GM21576 (cell line): ENCODE results near the gene PDE12.

Source experiments
- ATAC-seq: cut with Tn5 transposase; IDR thresholded peaks from one replicate; pipeline ENCODE4 v1.9.1; 2021; ENCODE audit warnings: mild to moderate bottlenecking, moderate library complexity; ENCODE audit not compliant: unreplicated experiment

PDE12 gene, protein sequence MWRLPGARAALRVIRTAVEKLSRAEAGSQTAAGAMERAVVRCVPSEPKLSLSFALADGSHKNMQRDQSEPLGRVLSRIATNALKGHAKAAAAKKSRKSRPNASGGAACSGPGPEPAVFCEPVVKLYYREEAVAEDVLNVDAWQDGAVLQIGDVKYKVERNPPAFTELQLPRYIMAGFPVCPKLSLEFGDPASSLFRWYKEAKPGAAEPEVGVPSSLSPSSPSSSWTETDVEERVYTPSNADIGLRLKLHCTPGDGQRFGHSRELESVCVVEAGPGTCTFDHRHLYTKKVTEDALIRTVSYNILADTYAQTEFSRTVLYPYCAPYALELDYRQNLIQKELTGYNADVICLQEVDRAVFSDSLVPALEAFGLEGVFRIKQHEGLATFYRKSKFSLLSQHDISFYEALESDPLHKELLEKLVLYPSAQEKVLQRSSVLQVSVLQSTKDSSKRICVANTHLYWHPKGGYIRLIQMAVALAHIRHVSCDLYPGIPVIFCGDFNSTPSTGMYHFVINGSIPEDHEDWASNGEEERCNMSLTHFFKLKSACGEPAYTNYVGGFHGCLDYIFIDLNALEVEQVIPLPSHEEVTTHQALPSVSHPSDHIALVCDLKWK

DNA sequence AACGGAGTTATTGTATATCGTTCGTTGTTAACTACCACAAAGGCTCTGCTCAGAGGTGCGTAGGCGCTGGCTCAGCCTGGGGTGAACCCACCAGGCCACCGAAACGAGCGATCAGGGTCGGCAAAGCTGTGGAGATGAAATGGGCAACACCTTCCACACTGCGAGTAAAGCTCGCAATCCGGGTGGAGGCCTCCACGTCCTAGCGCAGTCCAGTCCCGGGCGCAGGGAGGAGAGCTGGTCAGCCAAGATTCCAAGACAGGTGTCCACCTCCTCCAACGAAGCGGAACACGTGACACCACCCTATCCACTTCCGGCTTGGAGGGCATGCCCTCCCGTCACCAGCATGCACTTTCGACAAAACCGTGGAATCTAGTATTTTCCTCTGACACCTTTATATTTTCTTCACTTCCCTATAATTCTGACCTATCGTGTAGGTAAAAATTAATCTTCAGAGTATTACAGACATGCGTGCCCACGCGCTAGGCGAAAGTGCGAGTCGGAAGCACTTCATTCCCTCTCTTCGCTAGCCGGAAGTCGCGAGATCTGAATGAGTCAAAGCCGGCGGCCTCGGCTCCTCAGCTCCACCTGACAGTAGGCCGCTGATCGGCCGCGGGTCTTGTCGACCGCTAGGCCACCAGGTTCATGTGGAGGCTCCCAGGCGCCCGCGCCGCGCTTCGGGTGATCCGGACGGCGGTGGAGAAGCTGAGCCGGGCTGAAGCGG is at the start of gene PDE12:
TSS of gene PDE12 (plus strand) at position 537 of the 721 bp plus-strand sequence. CDS start at position 643, 106 bp downstream.
- ATAC-seq: peak; percentile 74

DNA sequence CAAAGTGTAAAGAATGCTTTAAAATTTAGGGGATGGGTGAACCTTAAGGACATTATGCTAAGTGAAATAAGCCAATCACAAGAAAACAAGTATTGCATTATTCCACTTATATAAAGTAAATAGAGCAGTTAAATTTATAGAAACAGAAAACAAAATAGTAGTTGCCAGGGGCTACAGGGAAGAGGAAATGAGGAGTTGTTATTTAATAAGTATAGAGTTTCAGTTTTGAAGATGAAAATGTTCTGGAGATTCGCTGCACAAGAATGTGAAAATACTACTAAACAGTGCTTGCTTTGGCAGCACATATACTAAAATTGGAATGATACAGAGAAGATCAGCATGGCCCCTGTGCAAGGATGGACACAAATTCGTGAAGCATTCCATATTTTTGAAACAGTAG is 43.9 kb upstream of the PDE12 start:
- ATAC-seq: no peak

DNA sequence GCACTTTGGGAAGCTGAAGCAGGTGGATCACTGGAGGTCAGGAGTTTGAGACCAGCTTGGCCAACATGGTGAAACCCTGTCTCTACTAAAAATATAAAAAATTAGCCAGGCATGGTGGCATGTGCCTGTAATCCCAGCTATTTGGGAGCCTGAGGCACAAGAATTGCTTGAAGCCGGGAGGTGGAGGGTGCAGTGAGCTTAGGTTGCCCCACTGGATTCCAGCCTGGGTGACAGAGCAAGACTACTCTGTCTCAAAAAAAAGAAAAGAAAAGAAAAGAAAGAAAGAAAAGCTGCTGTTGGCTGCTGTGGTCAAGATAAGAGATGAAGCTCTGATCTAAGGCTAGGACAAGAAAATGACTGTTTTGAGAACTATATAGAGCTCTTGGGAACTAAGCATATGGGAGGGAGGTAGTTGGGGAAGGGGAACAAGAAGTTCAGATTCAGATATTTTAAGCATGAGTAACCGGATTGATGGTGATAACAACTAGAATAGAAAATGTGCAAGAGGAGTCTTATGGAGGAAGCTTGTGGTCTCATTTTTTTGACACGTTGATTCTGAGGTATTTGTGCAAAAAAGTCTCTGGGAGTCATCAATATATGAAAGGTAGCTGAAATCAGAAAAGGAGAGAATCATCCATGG is 37.7 kb upstream of the PDE12 start:
- no peak for ATAC-seq

DNA sequence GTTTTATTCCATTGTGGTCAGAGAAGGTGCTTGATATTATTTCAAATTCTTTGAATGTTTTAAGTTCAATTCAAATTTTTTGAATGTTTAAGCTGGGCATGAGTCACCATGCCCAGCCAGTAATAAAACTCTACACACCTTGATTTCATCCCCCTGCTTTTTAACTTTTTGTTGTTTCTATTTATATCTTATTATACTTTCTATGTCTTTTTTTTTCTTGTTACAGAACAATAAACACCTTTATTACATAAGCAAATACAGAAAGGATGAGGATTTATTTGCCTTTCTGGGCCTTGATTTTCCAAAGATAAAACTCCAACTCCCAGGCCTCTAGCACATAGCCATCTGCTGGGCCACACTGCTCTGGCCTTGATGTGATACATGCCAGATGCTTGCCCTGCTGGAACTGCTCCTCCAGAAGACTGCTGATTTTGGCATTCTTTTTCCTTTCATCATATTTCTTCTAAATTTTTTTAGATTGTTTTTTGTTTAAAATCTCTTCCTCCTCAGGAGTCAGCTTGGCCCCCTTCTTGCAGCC is 25.9 kb upstream of the PDE12 start:
- no peak for ATAC-seq

DNA sequence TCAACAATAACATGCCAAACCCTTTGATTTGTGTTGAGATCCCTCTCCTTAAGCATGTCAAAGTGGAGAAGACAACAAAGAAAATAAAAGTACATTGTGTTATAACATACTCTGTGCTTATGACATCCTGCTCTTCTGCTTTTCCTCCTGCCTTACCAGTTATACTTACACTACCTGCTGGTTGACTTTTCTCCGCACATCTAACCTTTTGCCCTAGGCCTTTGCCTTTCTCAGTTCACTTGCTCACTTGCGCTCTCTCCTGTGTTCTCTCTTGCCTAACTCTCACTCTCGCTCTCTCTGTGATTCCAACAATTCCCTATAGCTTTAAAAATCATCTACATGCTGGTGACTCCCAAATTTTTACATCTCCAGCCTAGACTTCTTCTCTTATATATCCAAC is 17.6 kb upstream of the PDE12 start:
- ATAC-seq: no peak

DNA sequence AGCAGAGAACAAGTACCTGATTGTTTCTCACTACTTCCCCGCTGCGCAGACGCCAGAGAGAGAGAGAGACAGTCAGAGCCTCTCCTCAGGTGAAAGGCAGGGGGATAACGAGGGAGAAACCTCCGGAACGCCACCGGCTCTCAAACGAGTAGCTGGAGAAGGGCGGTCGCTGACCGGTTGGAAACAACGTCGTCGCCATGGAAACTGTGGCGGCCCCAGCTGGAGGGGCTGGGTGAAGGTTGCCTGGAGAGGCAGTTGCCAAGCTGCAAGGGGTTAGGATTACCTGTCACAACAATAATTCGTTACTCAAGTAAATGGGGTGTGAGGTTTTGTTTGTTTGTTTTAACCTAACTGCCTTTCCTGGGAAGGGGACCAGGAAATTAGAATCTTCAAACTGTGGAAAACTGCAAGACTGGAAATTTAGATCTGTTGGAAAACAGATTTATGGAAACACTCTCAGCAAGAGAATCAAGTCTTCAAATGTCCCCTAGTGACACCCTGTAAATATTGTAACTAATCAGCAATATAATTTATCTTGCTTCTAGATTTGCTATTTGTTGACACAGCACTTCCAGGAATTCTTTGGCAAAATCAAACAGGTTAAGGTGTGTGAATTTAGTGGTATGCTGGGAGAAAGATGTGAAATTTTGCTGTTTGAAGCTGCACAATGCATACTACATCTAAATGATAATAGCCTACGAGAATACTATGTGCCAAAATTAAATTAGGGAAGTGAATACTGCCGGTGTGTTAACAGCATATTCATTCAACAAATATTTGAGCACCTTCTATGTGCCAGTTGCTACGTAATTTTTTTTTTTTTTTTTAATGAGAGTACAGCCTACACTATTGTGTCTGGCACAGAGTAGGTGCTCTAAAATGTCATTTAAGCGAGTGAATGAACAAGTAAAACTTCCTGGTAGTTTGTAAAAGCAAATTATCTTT is 11.6 kb upstream of the PDE12 start, which contains the start of gene DNAH12:
TSS of gene DNAH12 (minus strand) at position 164 of the 945 bp plus-strand sequence. CDS start 1,474 bp downstream, outside the sequence.
- no peak for ATAC-seq

DNA sequence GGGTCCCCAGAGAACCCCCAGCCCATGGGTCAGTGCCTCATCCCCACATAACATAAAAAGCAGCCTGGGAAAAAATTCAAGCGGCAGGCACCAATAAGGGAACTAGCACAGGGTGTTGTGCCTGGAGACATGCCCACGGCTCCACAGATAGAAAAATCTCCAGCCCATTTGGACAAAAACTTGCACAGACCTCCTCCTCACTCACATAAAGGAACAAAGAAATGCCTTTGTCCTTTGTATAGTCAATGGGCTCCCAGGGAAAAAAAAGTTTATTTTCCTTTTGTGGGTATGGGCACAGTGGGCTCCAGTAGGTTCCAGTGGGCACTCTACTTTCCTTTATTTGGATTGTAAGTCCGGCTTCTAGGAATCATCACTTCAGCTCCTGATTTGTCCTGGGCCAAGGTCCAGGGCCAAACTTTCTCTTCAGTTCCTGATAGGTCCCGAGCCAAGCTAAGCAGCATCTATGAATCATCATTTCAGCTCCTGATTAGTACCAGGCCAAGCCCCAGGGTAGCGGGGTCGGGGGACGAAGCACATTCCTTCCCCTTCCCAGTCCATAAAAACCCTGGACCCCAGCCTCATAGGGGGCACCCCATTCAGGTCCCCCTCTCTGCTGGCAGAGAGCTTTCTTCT is 10.3 kb upstream of the PDE12 start:
- no peak for ATAC-seq

DNA sequence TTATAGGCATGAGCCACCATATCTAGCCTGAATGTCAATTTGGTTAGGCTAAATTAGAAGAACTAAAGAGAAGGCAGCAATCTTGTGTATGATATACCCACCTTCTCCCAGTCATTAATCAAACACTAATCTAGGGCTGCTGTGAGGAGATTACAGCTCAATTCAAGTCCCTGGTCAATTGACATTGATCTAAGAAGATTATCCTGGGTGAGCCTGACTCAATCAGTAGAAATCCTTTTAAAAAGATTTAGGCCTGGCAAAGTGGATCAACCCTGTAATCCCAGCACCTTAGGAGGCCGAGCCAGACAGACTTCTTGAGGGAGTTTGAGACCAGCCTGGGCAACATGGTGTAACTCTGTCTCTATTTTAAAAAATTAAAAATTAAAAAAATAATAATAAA is 9.5 kb upstream of the PDE12 start:
- ATAC-seq: no peak

DNA sequence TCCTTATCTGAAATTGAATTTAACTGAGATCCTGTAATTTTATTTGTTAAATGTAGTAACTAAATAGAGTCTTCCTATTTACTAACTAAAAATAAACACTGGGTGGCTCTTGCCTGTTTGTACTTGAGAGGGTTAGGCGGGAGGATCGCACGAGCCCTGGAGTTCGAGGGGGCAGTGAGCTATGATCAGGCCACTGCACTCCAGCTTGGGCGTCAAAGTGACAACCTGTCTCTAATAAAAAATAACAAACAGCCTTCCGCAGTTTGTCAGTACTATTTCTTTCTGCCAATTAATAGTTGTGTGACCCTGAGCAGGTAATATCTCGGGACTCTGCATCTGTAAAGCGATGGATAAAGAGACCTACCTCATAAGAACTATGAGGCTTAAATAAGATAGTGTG is 768 bp upstream of the PDE12 start:
- no peak for ATAC-seq

DNA sequence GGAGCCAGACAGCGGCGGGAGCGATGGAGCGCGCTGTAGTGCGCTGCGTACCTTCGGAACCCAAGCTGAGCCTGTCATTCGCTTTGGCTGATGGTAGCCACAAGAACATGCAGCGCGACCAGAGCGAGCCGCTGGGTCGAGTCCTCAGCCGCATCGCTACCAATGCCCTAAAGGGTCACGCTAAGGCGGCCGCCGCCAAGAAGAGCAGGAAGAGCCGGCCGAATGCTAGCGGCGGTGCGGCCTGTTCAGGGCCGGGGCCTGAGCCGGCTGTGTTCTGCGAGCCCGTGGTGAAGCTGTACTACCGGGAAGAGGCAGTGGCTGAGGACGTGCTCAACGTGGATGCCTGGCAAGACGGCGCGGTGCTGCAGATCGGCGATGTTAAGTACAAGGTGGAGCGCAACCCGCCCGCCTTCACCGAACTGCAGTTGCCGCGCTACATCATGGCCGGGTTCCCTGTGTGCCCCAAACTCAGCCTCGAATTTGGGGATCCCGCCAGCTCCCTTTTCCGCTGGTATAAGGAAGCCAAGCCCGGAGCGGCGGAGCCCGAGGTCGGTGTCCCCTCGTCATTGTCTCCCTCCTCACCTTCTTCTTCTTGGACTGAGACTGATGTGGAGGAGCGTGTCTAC is 498 bp downstream of the PDE12 start:
- ATAC-seq: peak; percentile 30

DNA sequence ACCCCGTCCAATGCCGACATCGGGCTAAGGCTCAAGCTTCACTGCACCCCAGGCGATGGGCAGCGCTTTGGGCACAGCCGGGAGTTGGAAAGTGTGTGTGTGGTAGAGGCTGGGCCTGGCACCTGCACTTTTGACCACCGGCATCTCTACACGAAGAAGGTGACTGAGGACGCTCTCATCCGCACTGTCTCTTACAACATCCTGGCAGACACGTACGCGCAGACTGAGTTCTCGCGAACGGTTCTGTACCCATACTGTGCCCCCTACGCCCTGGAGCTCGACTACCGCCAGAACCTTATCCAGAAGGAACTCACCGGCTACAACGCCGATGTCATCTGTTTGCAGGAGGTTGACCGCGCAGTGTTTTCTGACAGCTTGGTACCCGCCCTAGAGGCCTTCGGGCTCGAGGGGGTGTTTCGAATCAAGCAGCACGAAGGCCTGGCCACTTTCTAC is 1.0 kb downstream of the PDE12 start:
- peak; percentile 16 for ATAC-seq

DNA sequence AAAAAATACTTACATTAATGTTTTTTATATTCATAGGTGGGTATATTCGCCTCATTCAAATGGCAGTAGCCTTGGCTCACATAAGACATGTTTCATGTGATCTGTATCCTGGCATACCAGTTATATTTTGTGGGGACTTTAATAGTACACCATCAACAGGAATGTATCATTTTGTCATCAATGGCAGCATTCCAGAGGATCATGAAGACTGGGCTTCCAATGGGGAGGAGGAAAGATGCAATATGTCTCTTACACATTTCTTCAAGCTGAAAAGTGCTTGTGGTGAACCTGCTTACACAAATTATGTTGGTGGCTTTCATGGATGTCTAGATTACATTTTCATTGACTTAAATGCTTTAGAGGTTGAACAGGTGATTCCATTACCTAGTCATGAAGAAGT is 3.5 kb downstream of the PDE12 start:
- no peak for ATAC-seq

DNA sequence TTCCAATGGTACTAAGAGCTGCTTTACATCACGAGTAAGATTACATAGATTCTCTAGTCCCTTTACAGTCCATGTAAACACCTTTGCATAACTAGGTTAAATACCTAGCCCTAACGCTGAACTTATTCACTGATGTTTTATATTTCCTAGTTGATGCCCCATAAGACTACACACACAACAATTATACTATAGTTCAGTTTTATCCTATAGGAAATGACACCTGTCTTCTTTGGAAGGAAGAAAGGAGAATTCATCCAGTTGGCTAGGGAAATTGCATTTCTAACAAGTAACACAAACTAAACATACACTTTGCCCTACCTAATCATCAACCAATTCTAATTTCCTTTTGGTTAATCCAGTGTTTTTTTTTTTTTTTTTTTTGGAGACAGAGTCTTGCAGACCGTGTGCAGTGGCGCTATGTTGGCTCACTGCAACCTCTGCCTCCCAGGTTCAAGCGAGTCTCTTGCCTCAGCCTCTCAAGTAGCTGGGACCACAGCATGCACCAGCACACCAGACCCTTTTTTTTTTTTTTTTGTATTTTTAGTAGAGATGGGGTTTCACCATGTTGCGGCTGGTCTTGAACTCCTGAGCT is 13.9 kb downstream of the PDE12 start:
- ATAC-seq: no peak

DNA sequence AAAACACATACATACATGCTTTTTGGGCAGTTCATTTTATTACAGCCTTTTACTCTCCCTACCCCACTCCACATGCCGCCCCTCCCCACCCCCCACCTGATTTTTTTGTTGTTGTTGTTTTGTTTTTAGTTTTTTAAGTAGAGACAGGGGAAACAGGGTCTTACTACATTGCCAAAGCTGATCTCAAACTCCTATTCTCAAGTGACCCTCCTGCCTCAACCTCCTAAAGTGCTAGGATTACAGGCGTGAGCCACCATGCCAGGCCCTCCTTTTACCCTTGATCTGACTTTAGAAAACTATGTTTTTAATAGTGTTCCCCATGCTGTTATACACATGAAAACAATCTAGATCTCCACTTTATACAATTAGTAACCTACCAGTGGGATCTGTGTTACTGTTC is 14.8 kb downstream of the PDE12 start:
- no peak for ATAC-seq

DNA sequence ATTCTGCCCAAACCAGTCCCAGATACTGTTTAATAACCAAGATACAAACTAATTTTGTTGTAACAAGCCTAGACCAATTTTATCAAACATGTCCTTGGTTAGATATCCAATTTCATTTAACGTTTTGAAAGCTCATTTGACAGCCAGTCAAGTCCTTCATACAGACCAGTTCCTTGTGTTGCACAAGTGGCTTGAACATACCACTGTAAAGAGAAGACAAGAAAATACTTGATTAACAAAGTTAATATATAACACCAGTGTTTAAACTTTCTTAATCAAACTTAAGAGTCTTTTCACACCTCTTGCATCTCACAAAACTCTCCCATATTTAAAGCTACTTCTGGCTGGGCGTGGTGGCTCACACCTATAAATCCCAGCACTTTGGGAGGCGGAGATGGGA is 16.0 kb downstream of the PDE12 start:
- ATAC-seq: no peak

DNA sequence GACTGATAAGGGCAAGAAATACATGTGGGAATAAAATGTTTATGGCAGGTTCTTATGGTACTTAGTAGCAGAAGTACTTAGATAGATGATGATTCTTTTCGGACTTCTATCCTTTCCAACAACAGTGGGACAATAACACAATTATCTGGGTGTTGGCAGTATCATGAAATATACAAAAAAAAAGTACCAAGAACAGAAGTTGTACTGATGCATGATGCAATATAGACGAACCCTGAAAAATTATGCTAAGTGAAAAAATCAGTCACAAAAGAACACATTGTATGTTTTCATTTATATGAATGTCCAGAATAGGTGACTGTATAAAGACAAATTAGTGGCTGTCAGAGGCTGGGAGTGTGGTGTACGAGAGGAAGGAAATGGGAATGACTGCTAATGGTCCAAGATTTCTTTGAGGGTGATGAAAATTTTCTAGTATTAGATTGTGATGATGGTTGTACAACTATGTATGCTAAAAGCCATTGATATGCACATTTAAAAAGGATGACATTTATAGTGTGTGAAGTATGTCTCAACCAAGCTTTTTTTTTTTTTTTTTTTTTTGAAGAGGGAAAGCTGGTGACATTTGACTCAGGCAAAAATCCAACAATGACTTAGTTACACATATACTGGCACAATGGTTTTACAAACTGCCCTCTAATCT is 20.0 kb downstream of the PDE12 start:
- no peak for ATAC-seq

DNA sequence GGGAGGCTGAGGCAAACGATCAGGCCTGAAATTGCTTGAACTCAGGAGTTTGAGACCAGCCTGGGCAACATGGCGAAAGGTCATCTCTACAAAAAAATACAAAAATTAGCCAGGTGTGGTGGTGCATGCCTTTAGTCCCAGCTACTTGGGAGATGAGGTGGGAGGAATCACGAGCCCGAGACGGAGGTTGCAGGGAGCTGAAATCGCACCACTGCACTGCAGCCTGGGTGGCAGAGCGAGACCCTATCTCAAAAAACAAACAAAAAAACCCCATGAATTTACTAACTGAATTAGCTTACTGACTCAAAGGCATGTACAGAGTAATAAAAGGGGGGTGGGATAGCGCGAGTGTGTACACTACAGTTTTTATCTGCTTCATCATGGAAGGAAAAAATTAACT is 21.7 kb downstream of the PDE12 start:
- no peak for ATAC-seq
